HEK293 (cell line): ENCODE measurements around the gene TSPEAR.

Source experiments
- CTCF ChIA-PET: fragments of 350-600 bp; formaldehyde crosslinking; extraction: SDS; loops from one replicate; lab custom pipeline; 2021; ENCODE audit warnings: antibody characterized with exemption; lab: Yijun Ruan, JAX
- POLR2A ChIA-PET: fragments of 300-600 bp; formaldehyde crosslinking; extraction: SDS; loops from one replicate; lab custom pipeline; 2020; ENCODE audit warnings: antibody characterized with exemption, inconsistent platforms; lab: Yijun Ruan, JAX
- H3K27ac ChIP-seq: fragments of 200-500 bp; sonication (Bioruptor generic); 2 replicates; pipeline ENCODE4 v1.5.1; 2014; ENCODE audit warnings: low read depth, low read length, control low read depth, inconsistent platforms; ENCODE audit errors: extremely low read depth
- H3K36me3 ChIP-seq, 2 experiments: fragments of 200-500 bp in 1 of 2; sonication (Bioruptor generic) in 1 of 2; 1 replicate in 1 of 2; 2 replicates in 1 of 2; pipeline ENCODE4 v1.5.1; 2014 to 2017; ENCODE audit warnings: inconsistent platforms in 2 of 2, low read length in 2 of 2; ENCODE audit not compliant: control insufficient read depth in 2 of 2, insufficient read depth in 1 of 2
- H3K4me1 ChIP-seq: fragments of 200-500 bp; sonication (Bioruptor generic); 2 replicates; pipeline ENCODE4 v1.5.1; 2014; ENCODE audit warnings: mild to moderate bottlenecking, low read length, inconsistent platforms; ENCODE audit not compliant: control insufficient read depth, insufficient read depth
- H3K4me3 ChIP-seq: 2 replicates; pipeline ENCODE4 v1.5.1; 2011; ENCODE audit warnings: low read depth, mild to moderate bottlenecking, control low read depth, low read length, moderate library complexity
- H3K9me3 ChIP-seq: fragments of 200-500 bp; sonication (Bioruptor generic); 2 replicates; pipeline ENCODE4 v1.5.1; 2014; ENCODE audit warnings: low read depth, low read length, inconsistent platforms; ENCODE audit not compliant: control insufficient read depth, insufficient read depth
- HOXC10 ChIP-seq: sonication (generic); formaldehyde crosslinking; IDR thresholded peaks from 2 replicates; pipeline ENCODE4 v1.8.1; 2023; ENCODE audit warnings: mild to moderate bottlenecking, missing genetic modification reagents
- IKZF3 ChIP-seq: fragments of 450-650 bp; IDR thresholded peaks from 2 replicates; pipeline ENCODE4 v1.5.0; 2018; ENCODE audit warnings: missing biosample characterization, mild to moderate bottlenecking, missing genetic modification characterization, moderate library complexity
- KLF16 ChIP-seq: fragments of 450-650 bp; formaldehyde crosslinking; IDR thresholded peaks from 2 replicates; pipeline ENCODE4 v1.5.1; 2017; ENCODE audit warnings: missing biosample characterization, missing genetic modification characterization
- YY2 ChIP-seq: fragments of 450-650 bp; formaldehyde crosslinking; IDR thresholded peaks from 2 replicates; pipeline ENCODE4 v1.5.1; 2016; ENCODE audit warnings: missing biosample characterization, missing genetic modification characterization
- ZBTB17 ChIP-seq: fragments of 450-650 bp; formaldehyde crosslinking; IDR thresholded peaks from 2 replicates; pipeline ENCODE4 v1.5.1; 2016; ENCODE audit warnings: missing biosample characterization, missing genetic modification characterization
- ZNF114 ChIP-seq: fragments of 450-650 bp; formaldehyde crosslinking; IDR thresholded peaks from 2 replicates; pipeline ENCODE4 v1.5.0; 2017; ENCODE audit warnings: missing biosample characterization, missing genetic modification characterization
- ZNF138 ChIP-seq: fragments of 450-650 bp; formaldehyde crosslinking; IDR thresholded peaks from 2 replicates; pipeline ENCODE4 v1.5.1; 2016; ENCODE audit warnings: missing biosample characterization, missing genetic modification characterization, borderline replicate concordance
- ZNF146 ChIP-seq: fragments of 450-650 bp; formaldehyde crosslinking; IDR thresholded peaks from 2 replicates; pipeline ENCODE4 v1.5.1; 2016; ENCODE audit warnings: missing biosample characterization, missing genetic modification characterization
- ZNF221 ChIP-seq: fragments of 450-650 bp; formaldehyde crosslinking; IDR thresholded peaks from 2 replicates; pipeline ENCODE4 v1.5.1; 2017; ENCODE audit warnings: missing biosample characterization, missing genetic modification characterization, borderline replicate concordance
- ZNF223 ChIP-seq: fragments of 450-650 bp; formaldehyde crosslinking; IDR thresholded peaks from 2 replicates; pipeline ENCODE4 v1.5.1; 2016; ENCODE audit warnings: missing biosample characterization, missing genetic modification characterization
- ZNF341 ChIP-seq: fragments of 450-650 bp; formaldehyde crosslinking; IDR thresholded peaks from 2 replicates; pipeline ENCODE4; 2016; ENCODE audit warnings: low read depth, missing biosample characterization, missing genetic modification characterization
- ZNF37A ChIP-seq: fragments of 450-650 bp; IDR thresholded peaks from 2 replicates; pipeline ENCODE4 v1.5.1; 2018; ENCODE audit warnings: missing biosample characterization, missing genetic modification characterization
- ZNF423 ChIP-seq: fragments of 450-650 bp; formaldehyde crosslinking; IDR thresholded peaks from 2 replicates; pipeline ENCODE4 v1.5.1; 2016; ENCODE audit warnings: missing biosample characterization, missing genetic modification characterization
- ZNF426 ChIP-seq: fragments of 450-650 bp; formaldehyde crosslinking; IDR thresholded peaks from 2 replicates; pipeline ENCODE4 v1.5.1; 2017; ENCODE audit warnings: missing biosample characterization, missing genetic modification characterization, mild to moderate bottlenecking, inconsistent platforms, moderate library complexity
- ZNF560 ChIP-seq: fragments of 450-650 bp; formaldehyde crosslinking; IDR thresholded peaks from 2 replicates; pipeline ENCODE4 v1.5.1; 2017; ENCODE audit warnings: missing biosample characterization, missing genetic modification characterization, borderline replicate concordance
- ZNF621 ChIP-seq: fragments of 450-650 bp; formaldehyde crosslinking; IDR thresholded peaks from 2 replicates; pipeline ENCODE4 v1.5.1; 2017; ENCODE audit warnings: missing biosample characterization, missing genetic modification characterization
- ZSCAN23 ChIP-seq: fragments of 450-650 bp; formaldehyde crosslinking; IDR thresholded peaks from 2 replicates; pipeline ENCODE4 v1.5.1; 2016; ENCODE audit warnings: missing biosample characterization, missing genetic modification characterization
- TF ChIP-seq, protein P1 (sequence below): fragments of 450-650 bp; formaldehyde crosslinking; IDR thresholded peaks from 2 replicates; pipeline ENCODE4 v1.5.1; 2016; ENCODE audit warnings: missing biosample characterization, missing genetic modification characterization, borderline replicate concordance
- TF ChIP-seq, protein P2 (sequence below): fragments of 450-650 bp; formaldehyde crosslinking; IDR thresholded peaks from 2 replicates; pipeline ENCODE4 v1.5.1; 2016; ENCODE audit warnings: missing biosample characterization, missing genetic modification characterization
- TF ChIP-seq, protein P3 (sequence below): fragments of 450-650 bp; formaldehyde crosslinking; IDR thresholded peaks from 2 replicates; pipeline ENCODE4 v1.5.0; 2017; ENCODE audit warnings: missing biosample characterization, missing genetic modification characterization, borderline replicate concordance
- TF ChIP-seq, protein P4 (sequence below): fragments of 450-650 bp; formaldehyde crosslinking; IDR thresholded peaks from 2 replicates; pipeline ENCODE4 v1.5.1; 2017; ENCODE audit warnings: missing biosample characterization, missing genetic modification characterization
- TF ChIP-seq, protein P5 (sequence below): fragments of 450-650 bp; formaldehyde crosslinking; IDR thresholded peaks from 2 replicates; pipeline ENCODE4 v1.5.1; 2016; ENCODE audit warnings: missing biosample characterization, missing genetic modification characterization

TSPEAR gene

DNA sequence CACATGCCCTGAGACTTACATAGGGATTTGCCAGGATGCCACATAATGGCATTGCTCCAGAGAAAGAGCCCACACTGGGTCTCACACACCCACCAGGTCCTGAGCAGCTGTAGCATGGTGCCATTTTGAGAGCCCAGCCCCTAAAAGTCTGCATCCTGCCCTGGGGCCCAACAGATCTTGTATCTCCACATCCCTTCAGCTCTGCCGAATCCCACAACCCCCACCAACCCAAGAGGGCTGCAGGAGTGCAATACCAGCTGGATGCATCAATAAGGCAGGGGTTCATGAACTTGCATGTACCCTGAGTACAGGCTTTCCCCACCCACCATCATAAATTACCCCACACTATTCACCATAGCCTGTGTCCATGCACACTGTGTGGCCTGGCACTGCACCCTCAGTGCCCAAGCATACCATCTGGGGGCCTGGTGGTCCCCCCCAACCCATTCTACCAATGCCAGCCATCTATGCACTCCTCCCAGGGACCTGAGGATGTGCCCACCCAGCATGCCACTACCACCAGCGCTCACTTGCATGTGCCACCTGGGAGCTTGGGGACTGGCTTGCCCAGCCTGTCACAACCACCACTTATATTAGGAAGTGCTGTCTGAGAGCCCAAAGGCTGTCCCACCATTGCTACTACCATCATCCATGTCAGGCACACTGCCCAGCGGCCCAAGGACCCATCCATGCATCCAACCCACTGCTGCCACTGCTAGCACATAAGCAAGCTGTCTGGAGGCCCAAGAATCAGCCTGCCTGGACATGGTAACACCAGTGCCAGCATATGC, 40.5 kb downstream of the TSPEAR start (continued):
- TF ChIP-seq, protein P1, sequence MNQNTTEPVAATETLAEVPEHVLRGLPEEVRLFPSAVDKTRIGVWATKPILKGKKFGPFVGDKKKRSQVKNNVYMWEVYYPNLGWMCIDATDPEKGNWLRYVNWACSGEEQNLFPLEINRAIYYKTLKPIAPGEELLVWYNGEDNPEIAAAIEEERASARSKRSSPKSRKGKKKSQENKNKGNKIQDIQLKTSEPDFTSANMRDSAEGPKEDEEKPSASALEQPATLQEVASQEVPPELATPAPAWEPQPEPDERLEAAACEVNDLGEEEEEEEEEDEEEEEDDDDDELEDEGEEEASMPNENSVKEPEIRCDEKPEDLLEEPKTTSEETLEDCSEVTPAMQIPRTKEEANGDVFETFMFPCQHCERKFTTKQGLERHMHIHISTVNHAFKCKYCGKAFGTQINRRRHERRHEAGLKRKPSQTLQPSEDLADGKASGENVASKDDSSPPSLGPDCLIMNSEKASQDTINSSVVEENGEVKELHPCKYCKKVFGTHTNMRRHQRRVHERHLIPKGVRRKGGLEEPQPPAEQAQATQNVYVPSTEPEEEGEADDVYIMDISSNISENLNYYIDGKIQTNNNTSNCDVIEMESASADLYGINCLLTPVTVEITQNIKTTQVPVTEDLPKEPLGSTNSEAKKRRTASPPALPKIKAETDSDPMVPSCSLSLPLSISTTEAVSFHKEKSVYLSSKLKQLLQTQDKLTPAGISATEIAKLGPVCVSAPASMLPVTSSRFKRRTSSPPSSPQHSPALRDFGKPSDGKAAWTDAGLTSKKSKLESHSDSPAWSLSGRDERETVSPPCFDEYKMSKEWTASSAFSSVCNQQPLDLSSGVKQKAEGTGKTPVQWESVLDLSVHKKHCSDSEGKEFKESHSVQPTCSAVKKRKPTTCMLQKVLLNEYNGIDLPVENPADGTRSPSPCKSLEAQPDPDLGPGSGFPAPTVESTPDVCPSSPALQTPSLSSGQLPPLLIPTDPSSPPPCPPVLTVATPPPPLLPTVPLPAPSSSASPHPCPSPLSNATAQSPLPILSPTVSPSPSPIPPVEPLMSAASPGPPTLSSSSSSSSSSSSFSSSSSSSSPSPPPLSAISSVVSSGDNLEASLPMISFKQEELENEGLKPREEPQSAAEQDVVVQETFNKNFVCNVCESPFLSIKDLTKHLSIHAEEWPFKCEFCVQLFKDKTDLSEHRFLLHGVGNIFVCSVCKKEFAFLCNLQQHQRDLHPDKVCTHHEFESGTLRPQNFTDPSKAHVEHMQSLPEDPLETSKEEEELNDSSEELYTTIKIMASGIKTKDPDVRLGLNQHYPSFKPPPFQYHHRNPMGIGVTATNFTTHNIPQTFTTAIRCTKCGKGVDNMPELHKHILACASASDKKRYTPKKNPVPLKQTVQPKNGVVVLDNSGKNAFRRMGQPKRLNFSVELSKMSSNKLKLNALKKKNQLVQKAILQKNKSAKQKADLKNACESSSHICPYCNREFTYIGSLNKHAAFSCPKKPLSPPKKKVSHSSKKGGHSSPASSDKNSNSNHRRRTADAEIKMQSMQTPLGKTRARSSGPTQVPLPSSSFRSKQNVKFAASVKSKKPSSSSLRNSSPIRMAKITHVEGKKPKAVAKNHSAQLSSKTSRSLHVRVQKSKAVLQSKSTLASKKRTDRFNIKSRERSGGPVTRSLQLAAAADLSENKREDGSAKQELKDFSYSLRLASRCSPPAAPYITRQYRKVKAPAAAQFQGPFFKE: no peak
- TF ChIP-seq KLF16: no peak
- no peak for TF ChIP-seq ZNF223 (tag by site-specific recombination)
- TF ChIP-seq ZNF560: no peak
- TF ChIP-seq, protein P2, sequence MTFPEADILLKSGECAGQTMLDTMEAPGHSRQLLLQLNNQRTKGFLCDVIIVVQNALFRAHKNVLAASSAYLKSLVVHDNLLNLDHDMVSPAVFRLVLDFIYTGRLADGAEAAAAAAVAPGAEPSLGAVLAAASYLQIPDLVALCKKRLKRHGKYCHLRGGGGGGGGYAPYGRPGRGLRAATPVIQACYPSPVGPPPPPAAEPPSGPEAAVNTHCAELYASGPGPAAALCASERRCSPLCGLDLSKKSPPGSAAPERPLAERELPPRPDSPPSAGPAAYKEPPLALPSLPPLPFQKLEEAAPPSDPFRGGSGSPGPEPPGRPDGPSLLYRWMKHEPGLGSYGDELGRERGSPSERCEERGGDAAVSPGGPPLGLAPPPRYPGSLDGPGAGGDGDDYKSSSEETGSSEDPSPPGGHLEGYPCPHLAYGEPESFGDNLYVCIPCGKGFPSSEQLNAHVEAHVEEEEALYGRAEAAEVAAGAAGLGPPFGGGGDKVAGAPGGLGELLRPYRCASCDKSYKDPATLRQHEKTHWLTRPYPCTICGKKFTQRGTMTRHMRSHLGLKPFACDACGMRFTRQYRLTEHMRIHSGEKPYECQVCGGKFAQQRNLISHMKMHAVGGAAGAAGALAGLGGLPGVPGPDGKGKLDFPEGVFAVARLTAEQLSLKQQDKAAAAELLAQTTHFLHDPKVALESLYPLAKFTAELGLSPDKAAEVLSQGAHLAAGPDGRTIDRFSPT (tag by site-specific recombination): no peak
- no peak for TF ChIP-seq ZNF221 (tag by site-specific recombination)
- TF ChIP-seq ZNF621 (tag by site-specific recombination): no peak

DNA sequence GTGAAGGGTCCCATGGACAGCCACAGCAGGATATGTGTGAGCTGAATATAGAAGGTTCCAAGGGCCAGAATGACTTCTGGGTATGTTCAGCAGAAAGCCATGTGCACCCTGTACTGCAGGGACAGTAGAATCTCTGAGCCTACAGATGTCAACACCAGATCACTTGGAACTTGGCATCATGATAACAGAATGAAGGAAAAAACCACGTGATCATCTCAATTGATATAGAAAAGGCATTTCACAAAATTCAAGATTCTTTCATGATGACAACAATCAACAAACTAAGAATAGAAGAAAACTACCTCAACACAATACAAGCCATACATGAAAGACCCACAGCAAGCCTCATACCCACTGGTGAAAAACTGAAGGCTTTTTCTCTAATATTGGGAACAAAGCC, 43.8 kb downstream of the TSPEAR start:
- H3K9me3 ChIP-seq: no peaks in the 10 kb centered on the region; the same call in 1 of the 2 replicates
- no peaks in the 10 kb centered on the region for H3K36me3 ChIP-seq
- H3K4me1 ChIP-seq: no peaks in the 10 kb centered on the region
- POLR2A ChIA-PET: no interaction called here
- no peak overlapping the region for H3K4me3 ChIP-seq
- no peak overlapping the region for H3K27ac ChIP-seq
- CTCF ChIA-PET: no interaction called here
- TF ChIP-seq, protein P3, sequence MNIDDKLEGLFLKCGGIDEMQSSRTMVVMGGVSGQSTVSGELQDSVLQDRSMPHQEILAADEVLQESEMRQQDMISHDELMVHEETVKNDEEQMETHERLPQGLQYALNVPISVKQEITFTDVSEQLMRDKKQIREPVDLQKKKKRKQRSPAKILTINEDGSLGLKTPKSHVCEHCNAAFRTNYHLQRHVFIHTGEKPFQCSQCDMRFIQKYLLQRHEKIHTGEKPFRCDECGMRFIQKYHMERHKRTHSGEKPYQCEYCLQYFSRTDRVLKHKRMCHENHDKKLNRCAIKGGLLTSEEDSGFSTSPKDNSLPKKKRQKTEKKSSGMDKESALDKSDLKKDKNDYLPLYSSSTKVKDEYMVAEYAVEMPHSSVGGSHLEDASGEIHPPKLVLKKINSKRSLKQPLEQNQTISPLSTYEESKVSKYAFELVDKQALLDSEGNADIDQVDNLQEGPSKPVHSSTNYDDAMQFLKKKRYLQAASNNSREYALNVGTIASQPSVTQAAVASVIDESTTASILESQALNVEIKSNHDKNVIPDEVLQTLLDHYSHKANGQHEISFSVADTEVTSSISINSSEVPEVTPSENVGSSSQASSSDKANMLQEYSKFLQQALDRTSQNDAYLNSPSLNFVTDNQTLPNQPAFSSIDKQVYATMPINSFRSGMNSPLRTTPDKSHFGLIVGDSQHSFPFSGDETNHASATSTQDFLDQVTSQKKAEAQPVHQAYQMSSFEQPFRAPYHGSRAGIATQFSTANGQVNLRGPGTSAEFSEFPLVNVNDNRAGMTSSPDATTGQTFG: no peak
- TF ChIP-seq ZSCAN23 (tag by site-specific recombination) (no peak), ZNF423 (tag by site-specific recombination) (no peak), YY2 (tag by site-specific recombination) (no peak), ZNF138 (tag by site-specific recombination) (no peak), ZNF426 (tag by site-specific recombination) (no peak), ZNF221 (tag by site-specific recombination) (no peak), ZBTB17 (tag by site-specific recombination) (no peak), ZNF37A (tag by site-specific recombination) (no peak), ZNF114 (tag by site-specific recombination) (no peak), HOXC10 (no peak), IKZF3 (tag by site-specific recombination) (no peak), ZNF146 (no peak), ZNF341 (no peak)
- TF ChIP-seq, protein P4, sequence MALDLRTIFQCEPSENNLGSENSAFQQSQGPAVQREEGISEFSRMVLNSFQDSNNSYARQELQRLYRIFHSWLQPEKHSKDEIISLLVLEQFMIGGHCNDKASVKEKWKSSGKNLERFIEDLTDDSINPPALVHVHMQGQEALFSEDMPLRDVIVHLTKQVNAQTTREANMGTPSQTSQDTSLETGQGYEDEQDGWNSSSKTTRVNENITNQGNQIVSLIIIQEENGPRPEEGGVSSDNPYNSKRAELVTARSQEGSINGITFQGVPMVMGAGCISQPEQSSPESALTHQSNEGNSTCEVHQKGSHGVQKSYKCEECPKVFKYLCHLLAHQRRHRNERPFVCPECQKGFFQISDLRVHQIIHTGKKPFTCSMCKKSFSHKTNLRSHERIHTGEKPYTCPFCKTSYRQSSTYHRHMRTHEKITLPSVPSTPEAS (tag by site-specific recombination): no peak
- TF ChIP-seq, protein P5, sequence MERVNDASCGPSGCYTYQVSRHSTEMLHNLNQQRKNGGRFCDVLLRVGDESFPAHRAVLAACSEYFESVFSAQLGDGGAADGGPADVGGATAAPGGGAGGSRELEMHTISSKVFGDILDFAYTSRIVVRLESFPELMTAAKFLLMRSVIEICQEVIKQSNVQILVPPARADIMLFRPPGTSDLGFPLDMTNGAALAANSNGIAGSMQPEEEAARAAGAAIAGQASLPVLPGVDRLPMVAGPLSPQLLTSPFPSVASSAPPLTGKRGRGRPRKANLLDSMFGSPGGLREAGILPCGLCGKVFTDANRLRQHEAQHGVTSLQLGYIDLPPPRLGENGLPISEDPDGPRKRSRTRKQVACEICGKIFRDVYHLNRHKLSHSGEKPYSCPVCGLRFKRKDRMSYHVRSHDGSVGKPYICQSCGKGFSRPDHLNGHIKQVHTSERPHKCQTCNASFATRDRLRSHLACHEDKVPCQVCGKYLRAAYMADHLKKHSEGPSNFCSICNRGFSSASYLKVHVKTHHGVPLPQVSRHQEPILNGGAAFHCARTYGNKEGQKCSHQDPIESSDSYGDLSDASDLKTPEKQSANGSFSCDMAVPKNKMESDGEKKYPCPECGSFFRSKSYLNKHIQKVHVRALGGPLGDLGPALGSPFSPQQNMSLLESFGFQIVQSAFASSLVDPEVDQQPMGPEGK (tag by site-specific recombination): no peak
